Measurements from ENCODE around the gene SNAP91.
A peak's percentile ranks its signal among the peaks of the same experiment; 100 is the strongest.

The SNAP91 gene

GRCh38 chr6:83517500-83517899, 191.4 kb downstream of the SNAP91 start:
- TF ChIP-seq PAX5 (IDR thresholded peaks at IDR 0.05; ENCODE audit: insufficient read depth, low read length, severe bottlenecking) (no peak), TAF1 (IDR thresholded peaks at IDR 0.05; ENCODE audit: low read depth, low read length) (no peak), POLR2A (IDR thresholded peaks at IDR 0.05; ENCODE audit: low read depth, low read length) (no peak), POLR2AphosphoS5 (IDR thresholded peaks at IDR 0.05; ENCODE audit: low read depth, low read length) (no peak), POU2F2 (IDR thresholded peaks at IDR 0.05; ENCODE audit: low read depth, low read length) (no peak), SPI1 (IDR thresholded peaks at IDR 0.05; ENCODE audit: low read depth, low read length) (no peak)
- DNase-seq (ENCODE audit: insufficient read length, low spot score): no peak
- peak; percentile 26 for FAIRE-seq

- DNase-seq (ENCODE audit: insufficient read length, low spot score): no peak
- FAIRE-seq: peak; percentile 85
These were observed 193.9 kb downstream of the SNAP91 start for GRCh38 chr6:83514866-83515466.

GRCh38 chr6:83514466-83514865, 194.4 kb downstream of the SNAP91 start:
- no peak for FAIRE-seq
- TF ChIP-seq POLR2AphosphoS5 (IDR thresholded peaks at IDR 0.05; ENCODE audit: low read depth, low read length): no peak
- DNase-seq (ENCODE audit: insufficient read length, low spot score): no peak

More at GRCh38 chr6:83514866-83515466, 193.9 kb downstream of the SNAP91 start:
- no peak for TF ChIP-seq PAX5 (IDR thresholded peaks at IDR 0.05; ENCODE audit: insufficient read depth, low read length, severe bottlenecking)
- no peak for TF ChIP-seq TAF1 (IDR thresholded peaks at IDR 0.05; ENCODE audit: low read depth, low read length)
- no peak for TF ChIP-seq POLR2AphosphoS5 (IDR thresholded peaks at IDR 0.05; ENCODE audit: low read depth, low read length)
- no peak for TF ChIP-seq POLR2A (IDR thresholded peaks at IDR 0.05; ENCODE audit: low read depth, low read length)
- no peak for TF ChIP-seq POU2F2 (IDR thresholded peaks at IDR 0.05; ENCODE audit: low read depth, low read length)
- TF ChIP-seq SPI1 (IDR thresholded peaks at IDR 0.05; ENCODE audit: low read depth, low read length): no peak

GRCh38 chr6:83511901-83512681, 196.8 kb downstream of the SNAP91 start, which contains the start of gene PRSS35:
Gene PRSS35, plus strand, starts transcription at chr6:83512534. Its CDS starts 10,908 bp downstream, at chr6:83523442.
- TF ChIP-seq POLR2A (IDR thresholded peaks at IDR 0.05; ENCODE audit: low read depth, low read length) (no peak), PAX5 (IDR thresholded peaks at IDR 0.05; ENCODE audit: insufficient read depth, low read length, severe bottlenecking) (no peak), TAF1 (IDR thresholded peaks at IDR 0.05; ENCODE audit: low read depth, low read length) (no peak), SPI1 (IDR thresholded peaks at IDR 0.05; ENCODE audit: low read depth, low read length) (no peak), POU2F2 (IDR thresholded peaks at IDR 0.05; ENCODE audit: low read depth, low read length) (no peak), POLR2AphosphoS5 (IDR thresholded peaks at IDR 0.05; ENCODE audit: low read depth, low read length) (no peak)
- DNase-seq (ENCODE audit: insufficient read length, low spot score): no peak
- peak; percentile 13 for FAIRE-seq

- no peak for DNase-seq (ENCODE audit: insufficient read length, low spot score)
- TF ChIP-seq TAF1 (IDR thresholded peaks at IDR 0.05; ENCODE audit: low read depth, low read length): no peak
- TF ChIP-seq SPI1 (IDR thresholded peaks at IDR 0.05; ENCODE audit: low read depth, low read length): no peak
- no peak for TF ChIP-seq POU2F2 (IDR thresholded peaks at IDR 0.05; ENCODE audit: low read depth, low read length)
- TF ChIP-seq POLR2AphosphoS5 (IDR thresholded peaks at IDR 0.05; ENCODE audit: low read depth, low read length): no peak
- no peak for TF ChIP-seq POLR2A (IDR thresholded peaks at IDR 0.05; ENCODE audit: low read depth, low read length)
- TF ChIP-seq PAX5 (IDR thresholded peaks at IDR 0.05; ENCODE audit: insufficient read depth, low read length, severe bottlenecking): no peak
- FAIRE-seq: no peak
These were observed 197.6 kb downstream of the SNAP91 start for GRCh38 chr6:83511266-83511665.

GRCh38 chr6:83510791-83511190, 198.1 kb downstream of the SNAP91 start:
- TF ChIP-seq POU2F2 (IDR thresholded peaks at IDR 0.05; ENCODE audit: low read depth, low read length): no peak
- no peak for TF ChIP-seq TAF1 (IDR thresholded peaks at IDR 0.05; ENCODE audit: low read depth, low read length)
- TF ChIP-seq PAX5 (IDR thresholded peaks at IDR 0.05; ENCODE audit: insufficient read depth, low read length, severe bottlenecking): no peak
- no peak for TF ChIP-seq POLR2AphosphoS5 (IDR thresholded peaks at IDR 0.05; ENCODE audit: low read depth, low read length)
- TF ChIP-seq POLR2A (IDR thresholded peaks at IDR 0.05; ENCODE audit: low read depth, low read length): no peak
- TF ChIP-seq SPI1 (IDR thresholded peaks at IDR 0.05; ENCODE audit: low read depth, low read length): no peak
- no peak for FAIRE-seq
- no peak for DNase-seq (ENCODE audit: insufficient read length, low spot score)

- TF ChIP-seq PAX5 (IDR thresholded peaks at IDR 0.05; ENCODE audit: insufficient read depth, low read length, severe bottlenecking): no peak
- TF ChIP-seq POLR2A (IDR thresholded peaks at IDR 0.05; ENCODE audit: low read depth, low read length): no peak
- no peak for TF ChIP-seq POLR2AphosphoS5 (IDR thresholded peaks at IDR 0.05; ENCODE audit: low read depth, low read length)
- TF ChIP-seq SPI1 (IDR thresholded peaks at IDR 0.05; ENCODE audit: low read depth, low read length): no peak
- TF ChIP-seq TAF1 (IDR thresholded peaks at IDR 0.05; ENCODE audit: low read depth, low read length): no peak
- TF ChIP-seq POU2F2 (IDR thresholded peaks at IDR 0.05; ENCODE audit: low read depth, low read length): no peak
- DNase-seq (ENCODE audit: insufficient read length, low spot score) (no peak), FAIRE-seq (no peak)
These were observed 199.5 kb downstream of the SNAP91 start for GRCh38 chr6:83509441-83509840.

- TF ChIP-seq POU2F2 (IDR thresholded peaks at IDR 0.05; ENCODE audit: low read depth, low read length) (no peak), POLR2AphosphoS5 (IDR thresholded peaks at IDR 0.05; ENCODE audit: low read depth, low read length) (no peak), SPI1 (IDR thresholded peaks at IDR 0.05; ENCODE audit: low read depth, low read length) (no peak), PAX5 (IDR thresholded peaks at IDR 0.05; ENCODE audit: insufficient read depth, low read length, severe bottlenecking) (no peak), POLR2A (IDR thresholded peaks at IDR 0.05; ENCODE audit: low read depth, low read length) (no peak), TAF1 (IDR thresholded peaks at IDR 0.05; ENCODE audit: low read depth, low read length) (no peak)
- FAIRE-seq: no peak
- DNase-seq (ENCODE audit: insufficient read length, low spot score): no peak
These were observed 203.5 kb downstream of the SNAP91 start for GRCh38 chr6:83505356-83505755.

Measured in GM12891 (cell line).